ENCODE measurements around the gene MCRIP1.
A peak's percentile ranks its signal among the peaks of the same experiment; 100 is the strongest.
"Not testable (repeated sequence)": the region's sequence is repeated elsewhere in the genome, so short reads cannot be mapped to it uniquely, and the experiment has no call there.

MCRIP1 gene

GRCh38 chr17:81840826-81841778, 8.0 kb upstream of the MCRIP1 start:
- no peak for DNase-seq

- not testable (repeated sequence) for DNase-seq
Observed at GRCh38 chr17:81840059-81840458, 7.0 kb upstream of the MCRIP1 start.

GRCh38 chr17:81839301-81839700, 6.2 kb upstream of the MCRIP1 start:
- no peak for DNase-seq

- no peak for DNase-seq
Observed at GRCh38 chr17:81838753-81839255, 5.7 kb upstream of the MCRIP1 start.

GRCh38 chr17:81837641-81838040, 4.5 kb upstream of the MCRIP1 start:
- no peak for DNase-seq

- no peak for DNase-seq
Observed at GRCh38 chr17:81834831-81835267, 1.8 kb upstream of the MCRIP1 start, which contains the start of gene PPP1R27. Gene PPP1R27 (minus strand): TSS chr17:81835050. CDS start chr17:81834953, 97 bp downstream.

DNA sequence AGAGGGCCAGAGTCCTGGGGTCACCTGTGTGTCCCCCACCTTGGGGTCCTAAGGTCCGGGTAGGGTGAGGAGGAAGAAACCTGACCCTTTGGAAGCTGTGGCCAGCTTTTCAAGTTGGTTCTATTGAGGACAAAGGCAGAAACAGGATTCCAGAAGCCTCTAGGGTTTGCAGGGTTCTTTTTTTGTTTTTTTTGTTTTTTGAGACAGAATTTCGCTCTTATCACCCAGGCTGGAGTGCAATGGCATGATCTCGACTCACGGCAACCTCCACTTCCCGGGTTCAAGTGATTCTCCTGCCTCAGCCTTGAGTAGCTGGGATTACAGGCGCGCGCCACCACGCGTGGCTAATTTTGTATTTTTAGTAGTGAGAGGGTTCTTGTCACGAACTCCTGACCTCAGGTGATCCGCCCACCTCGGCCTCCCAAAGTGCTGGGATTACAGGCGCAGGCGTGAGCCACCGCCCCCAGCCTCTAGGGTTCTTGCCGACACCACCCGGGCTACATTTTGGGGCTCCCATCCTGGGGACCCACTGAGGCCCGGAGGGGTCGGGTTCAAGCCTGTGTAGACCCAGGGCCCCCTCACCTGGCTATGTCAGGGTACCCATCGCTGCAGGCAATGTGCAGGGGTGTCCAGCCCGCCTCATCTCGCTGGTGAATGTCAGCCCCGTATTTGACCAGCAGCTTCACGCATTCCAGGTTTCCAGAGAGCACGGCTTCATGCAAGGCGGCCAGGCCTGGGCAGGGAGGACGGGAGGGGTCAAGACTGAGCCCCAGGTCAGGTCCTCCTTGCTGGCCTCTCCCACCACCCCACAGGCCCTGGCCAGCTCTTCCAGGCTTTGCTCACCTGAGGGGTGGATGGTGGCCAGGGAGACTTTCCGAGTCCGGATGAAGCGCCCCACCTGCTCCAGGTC, 1.1 kb upstream of the MCRIP1 start:
- no peak for DNase-seq

GRCh38 chr17:81832608-81833159, 407 bp downstream of the MCRIP1 start:
- peak; percentile 83 for DNase-seq

GRCh38 chr17:81831957-81832607, 1.0 kb downstream of the MCRIP1 start:
- DNase-seq, result peak; percentile 76

DNA sequence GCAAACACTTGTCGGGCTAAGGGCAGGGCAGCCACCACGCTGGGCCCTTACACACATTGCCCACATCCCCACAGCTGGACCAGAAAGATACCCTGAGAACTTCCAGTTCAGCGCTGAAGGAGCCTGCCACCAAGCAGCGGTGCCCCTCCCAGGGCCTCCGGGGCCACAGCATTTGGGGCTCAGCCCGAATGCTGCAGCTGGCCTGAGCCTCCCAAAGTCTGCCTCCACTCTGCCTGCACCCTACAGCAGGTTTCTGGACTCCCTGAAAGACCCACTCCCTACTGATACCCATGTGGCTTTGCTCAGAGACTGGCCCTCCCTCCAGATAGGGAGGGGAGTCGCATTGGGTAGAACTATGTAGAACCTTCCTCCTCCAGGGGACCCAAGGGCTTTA, 1.5 kb downstream of the MCRIP1 start:
- DNase-seq, result no peak

GRCh38 chr17:81829858-81830257, 3.2 kb downstream of the MCRIP1 start:
- DNase-seq, result no peak

GRCh38 chr17:81828656-81829055, 4.4 kb downstream of the MCRIP1 start:
- DNase-seq, result no peak

DNA sequence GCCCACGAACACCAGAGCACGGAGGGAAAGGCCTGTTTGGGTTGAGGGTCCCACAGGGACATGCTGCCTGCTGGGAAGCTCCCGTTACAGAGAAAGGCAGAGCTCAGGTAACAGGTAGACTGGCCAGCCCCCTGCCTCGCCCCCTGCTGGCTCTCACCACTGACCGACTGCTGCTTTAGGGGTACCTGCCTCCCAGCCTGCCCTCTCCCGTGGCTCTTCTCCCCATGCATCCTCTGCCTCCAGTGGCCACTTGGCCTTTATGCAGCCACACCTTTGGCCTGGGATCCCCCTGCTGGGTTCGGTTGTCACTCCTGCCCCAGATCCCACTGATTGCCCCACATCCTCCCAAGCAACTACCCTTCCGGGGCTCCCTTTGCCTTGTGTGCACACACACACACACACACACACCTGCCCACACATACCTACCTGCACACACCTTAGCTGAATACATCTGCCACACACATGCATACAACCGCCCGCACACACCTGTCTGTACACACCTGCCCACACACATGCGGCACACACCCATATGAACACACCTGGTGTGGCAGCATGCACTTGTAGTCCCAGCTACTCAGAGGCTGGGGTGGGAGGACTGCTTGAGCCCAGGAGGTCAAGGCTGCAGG, 7.1 kb downstream of the MCRIP1 start:
- DNase-seq, result no peak

DNA sequence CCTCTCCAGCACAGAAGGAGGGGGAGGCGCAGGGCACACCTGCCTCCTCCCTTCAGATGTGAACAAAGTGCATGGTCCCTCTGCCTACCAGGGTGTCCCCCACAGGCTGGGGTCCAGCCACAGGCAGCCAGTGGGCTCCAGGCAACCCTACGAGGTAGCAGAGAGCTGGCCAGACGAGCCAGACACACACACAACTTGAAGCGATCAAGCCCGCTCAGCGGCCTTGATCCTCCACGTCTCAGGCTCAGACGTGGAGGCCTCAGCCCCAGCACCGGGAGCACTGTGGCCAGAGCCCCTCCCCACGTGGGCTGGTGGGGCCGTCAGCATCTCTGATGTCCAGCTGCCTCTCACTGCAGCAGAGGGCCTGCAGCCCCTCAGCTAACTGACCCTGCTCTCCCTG, 8.5 kb downstream of the MCRIP1 start:
- no peak for DNase-seq

DNA sequence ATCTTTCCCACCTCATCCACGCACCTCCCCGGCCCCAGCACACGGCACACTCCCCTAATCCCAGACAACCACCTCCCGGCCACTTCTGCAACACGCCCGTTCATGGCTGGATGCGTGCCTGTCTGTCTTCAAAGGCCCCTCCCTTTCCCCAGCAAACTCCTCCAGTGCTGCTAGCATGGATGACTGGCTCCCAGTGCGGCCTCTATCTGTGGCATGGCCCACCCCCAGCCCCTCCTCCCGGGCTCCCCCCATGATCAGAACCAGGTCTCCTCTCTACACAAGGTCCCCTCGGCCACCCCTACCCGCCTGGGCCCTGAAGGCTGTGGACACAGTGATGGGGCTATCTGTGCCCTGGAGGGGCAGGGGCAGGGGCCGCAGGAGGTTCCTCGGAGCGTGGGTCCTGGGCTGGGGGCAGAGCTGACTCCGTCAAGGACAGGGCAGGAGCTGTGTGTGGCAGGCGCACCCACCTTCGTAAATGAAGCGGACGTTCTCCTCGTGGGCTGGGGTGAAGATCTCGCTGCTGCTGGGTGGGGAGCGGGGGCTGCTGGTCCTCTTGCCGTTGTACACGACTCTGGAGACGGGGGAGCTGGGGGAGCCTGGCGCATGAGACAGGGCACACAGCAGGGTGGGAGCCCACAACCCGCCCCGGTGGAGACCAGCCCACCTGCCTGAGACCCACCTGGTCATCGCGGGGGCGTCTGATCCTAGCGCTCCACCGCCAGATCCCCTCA, 9.1 kb downstream of the MCRIP1 start:
- DNase-seq, result no peak

GRCh38 chr17:81822996-81823819, 9.9 kb downstream of the MCRIP1 start:
- no peak for DNase-seq

DNA sequence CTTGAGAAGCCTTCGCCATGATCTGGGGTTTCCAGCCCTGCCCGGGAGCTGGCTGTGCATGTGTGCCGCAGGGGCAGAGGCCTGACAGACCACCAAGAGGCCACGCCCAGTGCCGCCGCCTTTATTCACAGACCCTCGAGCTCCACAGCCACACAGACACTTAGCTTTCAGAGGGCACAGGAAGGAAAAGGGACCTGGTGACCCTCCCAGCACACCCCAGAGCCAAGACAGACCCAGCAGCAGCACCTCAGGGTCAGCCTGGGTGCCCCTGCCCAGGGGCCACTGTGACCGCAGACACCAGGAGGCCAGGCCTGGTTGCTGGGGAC, 10.8 kb downstream of the MCRIP1 start:
- DNase-seq, result no peak

GRCh38 chr17:81821603-81822311, 11.3 kb downstream of the MCRIP1 start:
- no peak for DNase-seq

DNA sequence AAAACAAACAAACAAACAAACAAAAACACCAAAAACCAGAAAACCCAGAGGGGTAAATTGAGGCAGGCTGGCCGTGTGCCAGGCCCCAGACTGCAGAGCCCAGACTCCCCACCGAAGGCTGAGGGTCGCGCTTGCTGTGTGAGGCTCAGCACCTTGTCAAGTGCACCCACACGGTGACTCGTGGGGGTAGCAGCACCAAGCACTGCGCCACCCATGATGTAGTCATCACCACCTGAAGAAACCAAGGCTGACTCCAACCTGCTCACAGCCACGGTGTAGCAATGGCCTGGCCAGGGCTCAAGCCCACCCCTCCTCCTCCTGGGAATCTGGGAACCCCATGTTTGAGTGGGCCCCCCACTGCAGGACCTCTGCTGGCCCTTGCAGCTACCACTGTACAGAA, 11.9 kb downstream of the MCRIP1 start:
- DNase-seq, result no peak

DNA sequence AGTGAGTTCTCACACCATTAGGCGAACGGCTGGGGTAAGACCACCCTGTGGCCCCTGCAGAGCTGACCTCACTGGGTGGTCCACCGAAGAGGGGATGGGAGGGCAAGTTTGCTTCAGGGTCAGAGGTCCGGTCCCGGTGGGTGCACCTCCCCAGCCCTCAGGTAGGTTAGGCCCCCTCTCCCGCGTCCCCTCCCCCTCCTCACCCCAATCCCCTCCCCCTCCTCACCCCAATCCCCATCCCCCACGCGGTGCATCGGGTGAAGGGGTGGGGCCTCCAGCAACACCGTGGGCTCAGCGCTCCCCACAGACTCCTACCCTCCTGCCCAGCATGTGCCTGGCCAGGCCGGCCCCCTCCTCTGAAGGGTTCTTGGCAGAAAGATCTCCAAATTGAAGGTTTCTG, 13.4 kb downstream of the MCRIP1 start:
- DNase-seq, result no peak
